Bronchial epithelial cell (primary cell): ENCODE data around the gene RAB1B. TPM values are rescaled to one million over a fixed set of nuclear protein-coding genes. Genes with fewer than 3 reads are reported as not detected.

Experiments used
- DNase-seq: peaks from one replicate; pipeline ENCODE4 v3.0.0-alpha.2; 2010; ENCODE audit warnings: low read depth
- FAIRE-seq: peaks from 2 replicates; lab custom pipeline; 2011; peaks lifted over from hg19 to GRCh38; lab: Jason Lieb, UNC
- H3K27me3 ChIP-seq: 2 replicates; pipeline ENCODE4 v1.5.1; 2011; ENCODE audit warnings: low read length; ENCODE audit not compliant: control insufficient read depth, insufficient read depth
- H3K36me3 ChIP-seq: 2 replicates; pipeline ENCODE4 v1.5.1; 2011; ENCODE audit warnings: low read length; ENCODE audit not compliant: control insufficient read depth, insufficient read depth
- H3K4me3 ChIP-seq: 2 replicates; pipeline ENCODE4 v1.5.1; 2011; ENCODE audit warnings: mild to moderate bottlenecking, low read depth, low read length, control low read depth
- CTCF ChIP-seq: IDR thresholded peaks from 2 replicates; pipeline ENCODE4 v1.5.1; 2011; ENCODE audit warnings: mild to moderate bottlenecking, moderate library complexity, low read length, control low read depth, inconsistent platforms; ENCODE audit not compliant: insufficient read depth, severe bottlenecking
- total RNA-seq: library from RNA; depleted of rRNA; stranded (reverse); fragments of >200 nt; gene quantifications from 2 replicates; pipeline ENCODE4 v1.2.1, GENCODE V29; 2014

Gene RAB1B
- 54.5 and 68.0 TPM in 2 replicates for total RNA-seq

DNA sequence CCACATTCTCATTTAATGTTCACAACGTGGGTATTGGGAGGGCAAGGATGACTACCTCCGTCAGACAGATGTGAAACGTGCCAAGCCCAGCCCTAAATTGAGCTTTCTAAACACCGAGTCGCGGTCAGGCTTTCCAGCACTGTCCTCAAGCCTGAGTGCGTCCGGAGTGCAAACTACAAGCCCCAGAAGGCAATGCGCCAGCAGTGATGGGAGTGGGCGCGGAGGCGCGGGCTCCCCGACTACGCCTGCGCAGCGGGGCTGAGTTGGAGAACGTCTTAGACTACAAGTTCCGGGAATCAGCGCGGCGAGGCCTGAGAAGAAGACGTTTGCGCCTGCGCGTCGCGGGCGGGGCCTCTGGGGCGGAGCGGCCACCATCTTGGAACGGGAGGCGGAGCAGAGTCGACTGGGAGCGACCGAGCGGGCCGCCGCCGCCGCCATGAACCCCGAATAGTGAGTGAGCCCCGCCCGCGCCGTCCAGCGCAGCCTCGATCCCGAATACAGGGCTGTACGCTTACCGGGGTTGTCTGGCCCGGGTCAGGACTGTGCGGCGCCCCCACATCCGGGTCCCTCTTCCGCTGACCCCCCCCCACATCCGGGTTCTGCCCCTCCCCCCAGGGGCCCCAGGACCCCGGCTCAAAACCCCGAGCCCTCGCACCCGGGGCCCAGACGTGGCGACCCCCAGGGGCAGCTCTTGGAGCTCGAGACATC, at the start of gene RAB1B:
Gene RAB1B (plus strand): TSS at position 396 of the 708 bp plus-strand sequence. CDS start 41 bp downstream, at position 437.
- H3K27me3 ChIP-seq = no peaks in the 10 kb centered on the region
- TF ChIP-seq CTCF = no peak

DNA sequence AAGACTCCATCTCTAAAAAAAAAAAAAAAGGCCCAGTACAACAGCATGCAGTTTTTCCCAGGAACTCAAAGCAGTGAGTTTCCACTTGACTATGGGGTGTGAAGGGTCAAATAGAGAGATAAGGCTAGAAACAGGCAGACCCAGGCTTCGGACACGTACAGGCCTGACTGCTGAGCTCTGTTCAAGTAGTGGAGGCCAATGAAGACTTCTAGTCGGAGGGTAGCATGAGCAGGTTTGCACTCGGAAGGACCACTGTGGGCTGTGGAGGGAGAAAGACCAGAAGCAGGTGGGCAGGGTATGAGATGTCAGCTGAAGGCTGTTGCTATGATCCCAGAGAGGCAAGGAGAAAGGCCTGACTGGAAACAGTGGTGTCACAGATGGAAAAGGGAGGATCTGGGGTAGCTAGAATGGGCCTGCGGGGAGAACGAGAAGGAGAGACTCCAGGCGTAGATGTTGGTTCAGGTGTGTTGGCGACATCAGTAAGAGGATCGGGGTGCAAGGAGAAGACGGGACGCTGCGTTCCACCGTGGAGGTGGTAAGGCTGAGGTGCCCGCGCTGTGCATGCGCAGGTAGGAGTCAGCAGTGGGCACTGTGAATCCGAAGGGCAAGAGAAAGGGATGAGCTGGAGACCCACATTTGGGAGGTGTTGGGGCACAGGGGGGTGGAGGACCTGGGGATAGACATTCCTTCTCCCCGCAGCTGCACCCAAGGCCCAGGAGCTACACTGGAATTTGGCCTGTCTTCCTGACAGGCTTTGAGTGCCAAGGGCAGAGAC, 49.4 kb upstream of the RAB1B start:
- FAIRE-seq (no peak), DNase-seq (no peak)
- H3K27me3 ChIP-seq = no peaks in the 10 kb centered on the region
- peaks cover 6% of the 10 kb centered on the region for H3K36me3 ChIP-seq
- H3K4me3 ChIP-seq = no peak overlapping the region
- no peak for TF ChIP-seq CTCF

More for the DNA sequence above, at the start of gene RAB1B:
- peak; percentile 97 for DNase-seq
- peak; percentile 58 for FAIRE-seq
- Histone ChIP-seq H3K36me3 (peaks cover 30% of the 10 kb centered on the region), H3K4me3 (peak within 1 kb of the TSS; percentile 90)

DNA sequence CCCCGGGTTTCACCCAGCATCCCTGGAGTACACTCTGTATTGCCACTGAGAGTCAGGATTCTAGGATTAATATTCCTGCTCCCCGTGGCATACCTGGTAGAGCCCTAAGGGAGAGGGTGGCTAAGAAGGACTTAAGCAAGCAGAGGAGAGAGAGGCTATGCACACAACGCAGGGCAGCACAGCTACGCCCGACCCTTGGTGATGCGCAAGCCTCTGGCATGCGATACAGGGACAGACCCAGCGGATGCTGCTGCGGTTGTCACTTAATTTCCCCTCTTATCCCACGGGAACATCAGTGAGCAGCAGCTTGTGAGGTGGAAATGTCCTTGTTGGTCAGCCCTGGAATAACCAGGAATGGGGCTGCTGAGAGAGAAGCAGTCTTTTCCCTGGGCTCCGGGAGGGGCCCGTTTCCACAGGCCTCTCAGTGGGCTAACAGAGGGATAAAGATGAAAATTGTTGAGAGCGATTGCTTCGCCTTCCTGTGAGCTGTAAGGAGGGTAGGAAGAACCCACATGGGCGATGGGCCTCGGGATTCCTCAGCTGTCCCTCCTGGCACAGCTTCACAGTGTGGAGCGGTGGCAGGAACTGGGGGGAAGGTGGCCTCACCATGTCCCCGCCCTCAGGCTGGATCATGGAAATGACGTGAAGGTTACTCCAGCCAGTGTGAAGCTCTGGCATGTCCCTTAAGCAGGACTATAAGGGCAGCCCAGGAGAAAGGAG, 48.4 kb upstream of the RAB1B start:
- H3K36me3 ChIP-seq = peaks cover 8% of the 10 kb centered on the region

DNA sequence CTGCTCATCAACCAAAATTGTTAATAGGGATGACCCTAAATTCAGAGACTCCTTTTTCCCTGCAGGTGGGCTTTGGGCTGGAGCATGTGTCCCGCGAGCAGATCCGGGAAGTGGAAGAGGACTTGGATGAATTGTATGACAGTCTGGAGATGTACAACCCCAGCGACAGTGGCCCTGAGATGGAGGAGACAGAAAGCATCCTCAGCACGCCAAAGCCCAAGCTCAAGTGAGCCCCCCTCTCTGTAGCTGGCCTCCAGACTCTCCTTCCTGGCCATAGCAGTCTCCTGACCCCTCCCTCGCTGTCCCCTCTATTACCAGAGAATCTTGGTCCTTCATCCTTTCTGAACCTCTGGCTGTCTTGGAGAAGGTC, 47.9 kb upstream of the RAB1B start:
- FAIRE-seq = no peak
- H3K36me3 ChIP-seq = peaks cover 9% of the 10 kb centered on the region

More for the DNA sequence above, 48.4 kb upstream of the RAB1B start:
- no peak for TF ChIP-seq CTCF
- no peak overlapping the region for H3K4me3 ChIP-seq
- FAIRE-seq = no peak
- H3K27me3 ChIP-seq = no peaks in the 10 kb centered on the region
- no peak for DNase-seq

DNA sequence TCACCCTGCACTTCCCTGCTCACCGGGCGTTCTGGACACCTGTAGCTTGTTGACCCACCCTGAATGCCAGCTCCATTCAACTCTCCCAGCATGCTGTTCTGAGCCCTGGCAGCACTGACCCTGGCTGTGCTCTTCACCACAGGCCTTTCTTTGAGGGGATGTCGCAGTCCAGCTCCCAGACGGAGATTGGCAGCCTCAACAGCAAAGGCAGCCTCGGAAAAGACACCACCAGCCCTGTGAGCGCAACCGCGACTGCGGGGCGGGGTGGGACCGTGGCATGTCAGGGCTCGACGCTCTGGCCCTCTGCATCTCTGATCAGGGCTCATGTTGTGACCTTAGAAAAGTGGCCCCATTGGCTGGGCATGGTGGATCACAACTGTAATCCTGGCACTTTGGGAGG, 47.4 kb upstream of the RAB1B start:
- FAIRE-seq = no peak
- Histone ChIP-seq H3K27me3 (no peaks in the 10 kb centered on the region), H3K4me3 (no peak overlapping the region), H3K36me3 (peaks cover 7% of the 10 kb centered on the region)
- DNase-seq = no peak
- no peak for TF ChIP-seq CTCF

More for the DNA sequence above, 47.9 kb upstream of the RAB1B start:
- H3K4me3 ChIP-seq = no peak overlapping the region
- no peak for TF ChIP-seq CTCF
- DNase-seq = no peak
- H3K27me3 ChIP-seq = no peaks in the 10 kb centered on the region
